Measurements from ENCODE around the gene PSKH1. TPM values are rescaled to one million over a fixed set of nuclear protein-coding genes. Genes with fewer than 3 reads are reported as not detected.

Gene PSKH1
- total RNA-seq, 6 donors from 2014 or later, result 21.9 to 36.5 (median 31.5) TPM

DNA sequence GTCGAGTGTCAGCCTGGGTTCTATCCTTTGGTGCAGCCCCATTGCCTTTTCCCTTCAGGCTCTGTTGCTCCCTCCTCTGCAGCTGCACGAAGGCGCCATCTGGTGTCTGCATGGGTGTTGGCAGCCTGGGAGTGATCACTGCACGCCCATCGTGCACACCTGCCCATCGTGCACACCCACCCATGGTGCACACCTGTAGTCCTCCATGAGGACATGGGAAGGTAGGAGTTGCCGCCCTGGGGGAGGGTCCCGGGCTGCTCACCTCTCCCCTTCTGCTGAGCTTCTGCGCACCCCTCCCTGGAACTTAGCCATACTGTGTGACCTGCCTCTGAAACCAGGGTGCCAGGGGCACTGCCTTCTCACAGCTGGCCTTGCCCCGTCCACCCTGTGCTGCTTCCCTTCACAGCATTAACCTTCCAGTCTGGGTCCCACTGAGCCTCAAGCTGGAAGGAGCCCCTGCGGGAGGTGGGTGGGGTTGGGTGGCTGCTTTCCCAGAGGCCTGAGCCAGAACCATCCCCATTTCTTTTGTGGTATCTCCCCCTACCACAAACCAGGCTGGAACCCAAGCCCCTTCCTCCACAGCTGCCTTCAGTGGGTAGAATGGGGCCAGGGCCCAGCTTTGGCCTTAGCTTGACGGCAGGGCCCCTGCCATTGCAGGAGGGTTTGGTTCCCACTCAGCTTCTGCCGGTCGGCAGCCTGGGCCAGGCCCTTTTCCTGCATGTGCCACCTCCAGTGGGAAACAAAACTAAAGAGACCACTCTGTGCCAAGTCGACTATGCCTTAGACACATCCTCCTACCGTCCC lies 35.7 kb downstream of the PSKH1 start:
- peak; percentile 75 to 84 for ATAC-seq (ENCODE audit: low FRiP score in 2 of 2)
- H3K4me3 ChIP-seq, result no peak overlapping the region
- no peaks in the 10 kb centered on the region for H3K27me3 ChIP-seq
- H3K27ac ChIP-seq, result no peak overlapping the region
- peaks cover 3 to 51% (median 35%) of the 10 kb centered on the region in 4 donors for H3K36me3 ChIP-seq
- H3K4me1 ChIP-seq, result peaks cover 12 to 34% (median 12%) of the 10 kb centered on the region in 4 donors
- no peaks in the 10 kb centered on the region for H3K9me3 ChIP-seq
- TF ChIP-seq CTCF (IDR thresholded peaks at IDR 0.05) (peak; percentile 78 to 94 (median 88)), EP300 (IDR thresholded peaks at IDR 0.05) (no peak), POLR2A (IDR thresholded peaks at IDR 0.05) (no peak), POLR2AphosphoS5 (IDR thresholded peaks at IDR 0.05) (no peak)
- DNase-seq, result peak in 1 of 2 donors; percentile 69
- 51 to 72% methylated on average over 7 to 16 of the region's 16 CpGs for WGBS, 2 donors

DNA sequence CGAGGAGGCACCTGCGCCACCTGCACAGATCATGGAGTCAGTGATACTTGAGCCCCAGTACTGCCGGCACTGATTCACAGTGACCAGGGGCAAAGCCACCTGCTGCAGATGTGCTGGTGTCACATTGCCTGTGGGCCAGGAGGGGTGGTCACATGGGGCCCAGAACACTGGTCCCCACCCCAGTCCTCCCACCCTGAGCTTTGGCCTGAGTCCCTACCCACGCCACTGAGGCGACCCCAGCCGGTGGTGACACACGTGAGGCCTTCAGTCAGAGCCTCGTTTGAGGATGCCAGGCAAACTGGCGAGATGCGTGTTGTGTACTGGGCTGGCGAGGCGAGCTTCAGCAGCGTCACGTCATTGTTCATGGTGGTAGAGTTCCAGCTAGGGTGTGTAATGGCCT lies 37.1 kb downstream of the PSKH1 start:
- no peak for DNase-seq

GRCh38 chr16:67930678-67931211 lies 37.7 kb downstream of the PSKH1 start:
- Histone ChIP-seq H3K4me3 (no peak overlapping the region), H3K27me3 (no peaks in the 10 kb centered on the region), H3K9me3 (no peaks in the 10 kb centered on the region), H3K36me3 (peaks cover 3 to 57% (median 50%) of the 10 kb centered on the region in 4 donors), H3K4me1 (peaks cover 17 to 40% (median 17%) of the 10 kb centered on the region in 4 donors), H3K27ac (no peak overlapping the region)
- no peak for DNase-seq
- no peak for ATAC-seq (ENCODE audit: low FRiP score in 2 of 2)
- no peak for TF ChIP-seq POLR2AphosphoS5 (IDR thresholded peaks at IDR 0.05)
- TF ChIP-seq CTCF (IDR thresholded peaks at IDR 0.05), result no peak
- TF ChIP-seq POLR2A (IDR thresholded peaks at IDR 0.05), result no peak
- TF ChIP-seq EP300 (IDR thresholded peaks at IDR 0.05), result no peak
- WGBS, 2 donors, result 93 to 100% methylated on average over 9 to 17 of the region's 17 CpGs

More for the DNA sequence above, 37.1 kb downstream of the PSKH1 start:
- Histone ChIP-seq H3K27ac (no peak overlapping the region), H3K36me3 (peaks cover 3 to 57% (median 49%) of the 10 kb centered on the region in 4 donors), H3K27me3 (no peaks in the 10 kb centered on the region), H3K9me3 (no peaks in the 10 kb centered on the region), H3K4me1 (peaks cover 16 to 42% (median 19%) of the 10 kb centered on the region in 4 donors), H3K4me3 (no peak overlapping the region)
- 93 to 100% methylated on average over 8 to 14 of the region's 14 CpGs for WGBS, 2 donors
- no peak for ATAC-seq (ENCODE audit: low FRiP score in 2 of 2)
- TF ChIP-seq EP300 (IDR thresholded peaks at IDR 0.05), result no peak
- TF ChIP-seq CTCF (IDR thresholded peaks at IDR 0.05), result no peak
- TF ChIP-seq POLR2AphosphoS5 (IDR thresholded peaks at IDR 0.05), result no peak
- TF ChIP-seq POLR2A (IDR thresholded peaks at IDR 0.05), result no peak

DNA sequence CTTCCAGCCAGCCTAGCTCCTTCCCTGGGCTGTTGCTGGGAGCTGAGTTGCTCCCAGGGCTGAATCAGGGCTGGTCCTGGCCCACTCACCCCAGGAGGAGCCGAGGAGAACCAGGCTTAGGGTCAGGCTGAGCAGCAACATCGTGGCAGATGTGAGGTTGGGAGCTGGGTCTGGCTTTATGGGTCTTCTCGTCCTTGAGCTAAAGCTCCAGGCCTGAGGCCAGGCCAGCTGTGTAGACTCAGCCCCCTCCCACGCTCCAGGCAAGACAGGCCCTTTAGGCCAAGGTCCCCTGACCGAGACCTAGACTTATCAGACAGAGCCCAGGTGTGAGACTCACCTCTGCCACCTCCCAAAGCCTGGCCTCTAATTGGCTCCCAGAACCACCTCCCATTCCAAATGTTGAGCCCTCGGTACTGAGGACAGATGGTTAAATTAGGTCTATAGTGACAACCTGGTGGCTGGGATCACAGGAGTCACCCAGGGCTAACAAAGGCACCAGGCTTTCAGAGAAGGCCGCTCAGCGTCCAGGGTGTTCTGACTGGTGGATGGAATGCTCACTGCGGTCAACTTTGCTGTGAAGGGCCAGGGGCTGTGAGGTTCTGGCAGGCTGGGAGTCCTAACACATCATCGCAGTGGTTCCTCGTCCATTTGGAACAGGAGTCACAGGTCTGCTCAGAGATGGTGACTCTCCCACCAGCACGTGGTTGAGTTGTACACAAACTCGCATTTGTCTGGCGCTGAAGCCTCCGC lies 38.8 kb downstream of the PSKH1 start, which contains the start of gene CTRL:
Gene CTRL (minus strand): TSS at position 151 of the 750 bp plus-strand sequence. CDS start 10 bp downstream, at position 141.
- no peak for TF ChIP-seq POLR2A (IDR thresholded peaks at IDR 0.05)
- no peak for TF ChIP-seq EP300 (IDR thresholded peaks at IDR 0.05)
- TF ChIP-seq CTCF (IDR thresholded peaks at IDR 0.05), result no peak
- TF ChIP-seq POLR2AphosphoS5 (IDR thresholded peaks at IDR 0.05), result no peak
- ATAC-seq (ENCODE audit: low FRiP score in 2 of 2) (no peak), DNase-seq (no peak)
- Histone ChIP-seq H3K4me1 (peaks cover 8 to 30% (median 12%) of the 10 kb centered on the region in 4 donors), H3K27ac (peak within 1 kb of the TSS in 1 of 4 donors; percentile 2), H3K36me3 (peaks cover 3 to 57% (median 50%) of the 10 kb centered on the region in 4 donors), H3K4me3 (no peak within 1 kb of the TSS), H3K9me3 (no peaks in the 10 kb centered on the region), H3K27me3 (no peaks in the 10 kb centered on the region)
- WGBS, 2 donors, result 90 to 96% methylated on average over 6 to 15 of the region's 15 CpGs
